Bronchial epithelial cell (primary cell): ENCODE results near the gene MALRD1. TPM values are rescaled to one million over a fixed set of nuclear protein-coding genes. Genes with fewer than 3 reads are reported as not detected.

ENCODE experiments used
- DNase-seq: peaks from one replicate; pipeline ENCODE4 v3.0.0-alpha.2; 2010; ENCODE audit warnings: low read depth
- FAIRE-seq: peaks from 2 replicates; lab custom pipeline; 2011; peaks lifted over from hg19 to GRCh38; lab: Jason Lieb, UNC
- H3K27me3 ChIP-seq: 2 replicates; pipeline ENCODE4 v1.5.1; 2011; ENCODE audit warnings: low read length; ENCODE audit not compliant: control insufficient read depth, insufficient read depth
- H3K36me3 ChIP-seq: 2 replicates; pipeline ENCODE4 v1.5.1; 2011; ENCODE audit warnings: low read length; ENCODE audit not compliant: control insufficient read depth, insufficient read depth
- H3K4me3 ChIP-seq: 2 replicates; pipeline ENCODE4 v1.5.1; 2011; ENCODE audit warnings: mild to moderate bottlenecking, low read depth, low read length, control low read depth
- total RNA-seq: library from RNA; depleted of rRNA; stranded (reverse); fragments of >200 nt; gene quantifications from 2 replicates; pipeline ENCODE4 v1.2.1, GENCODE V29; 2014
- TF ChIP-seq, protein P1 (sequence below): IDR thresholded peaks from 2 replicates; pipeline ENCODE4 v1.5.1; 2011; ENCODE audit warnings: mild to moderate bottlenecking, moderate library complexity, low read length, control low read depth, inconsistent platforms; ENCODE audit not compliant: insufficient read depth, severe bottlenecking

MALRD1 gene
- total RNA-seq, 1 donor from 2014 or later: not detected

DNA sequence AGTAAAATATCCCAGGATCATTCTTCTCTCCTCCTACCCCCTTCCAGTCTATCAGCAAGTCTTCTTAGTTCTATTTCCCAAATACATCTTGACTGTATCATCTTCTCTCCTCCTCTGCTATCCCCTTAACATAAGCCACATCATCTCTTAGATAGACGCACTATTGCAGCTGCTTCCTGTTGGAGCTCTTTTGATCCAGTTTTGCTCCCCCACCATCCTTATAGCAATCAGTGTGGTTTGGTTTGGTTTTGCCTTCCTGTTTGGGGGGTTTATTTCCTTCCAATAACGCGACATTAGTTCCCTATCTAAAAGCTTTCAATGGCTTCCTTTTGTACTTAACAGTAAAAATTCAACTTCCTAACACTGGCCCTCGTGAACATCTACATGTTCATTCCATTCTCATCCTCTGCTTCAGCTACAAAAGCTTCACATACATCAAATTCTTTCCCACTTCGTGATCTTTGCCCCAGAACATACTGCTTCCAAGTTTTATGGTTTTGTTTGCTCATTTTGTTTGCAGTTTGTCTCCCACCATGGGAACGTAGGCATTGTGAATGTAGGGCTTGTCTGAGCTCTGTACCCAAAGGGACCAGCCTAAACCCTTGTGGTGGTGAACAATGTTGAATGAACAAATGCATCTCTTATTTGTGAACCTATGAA, 734.0 kb downstream of the MALRD1 start:
- FAIRE-seq: no peak
- Histone ChIP-seq H3K36me3 (no peaks in the 10 kb centered on the region), H3K4me3 (no peak overlapping the region), H3K27me3 (no peaks in the 10 kb centered on the region)
- no peak for DNase-seq
- TF ChIP-seq, protein P1, sequence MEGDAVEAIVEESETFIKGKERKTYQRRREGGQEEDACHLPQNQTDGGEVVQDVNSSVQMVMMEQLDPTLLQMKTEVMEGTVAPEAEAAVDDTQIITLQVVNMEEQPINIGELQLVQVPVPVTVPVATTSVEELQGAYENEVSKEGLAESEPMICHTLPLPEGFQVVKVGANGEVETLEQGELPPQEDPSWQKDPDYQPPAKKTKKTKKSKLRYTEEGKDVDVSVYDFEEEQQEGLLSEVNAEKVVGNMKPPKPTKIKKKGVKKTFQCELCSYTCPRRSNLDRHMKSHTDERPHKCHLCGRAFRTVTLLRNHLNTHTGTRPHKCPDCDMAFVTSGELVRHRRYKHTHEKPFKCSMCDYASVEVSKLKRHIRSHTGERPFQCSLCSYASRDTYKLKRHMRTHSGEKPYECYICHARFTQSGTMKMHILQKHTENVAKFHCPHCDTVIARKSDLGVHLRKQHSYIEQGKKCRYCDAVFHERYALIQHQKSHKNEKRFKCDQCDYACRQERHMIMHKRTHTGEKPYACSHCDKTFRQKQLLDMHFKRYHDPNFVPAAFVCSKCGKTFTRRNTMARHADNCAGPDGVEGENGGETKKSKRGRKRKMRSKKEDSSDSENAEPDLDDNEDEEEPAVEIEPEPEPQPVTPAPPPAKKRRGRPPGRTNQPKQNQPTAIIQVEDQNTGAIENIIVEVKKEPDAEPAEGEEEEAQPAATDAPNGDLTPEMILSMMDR: no peak

DNA sequence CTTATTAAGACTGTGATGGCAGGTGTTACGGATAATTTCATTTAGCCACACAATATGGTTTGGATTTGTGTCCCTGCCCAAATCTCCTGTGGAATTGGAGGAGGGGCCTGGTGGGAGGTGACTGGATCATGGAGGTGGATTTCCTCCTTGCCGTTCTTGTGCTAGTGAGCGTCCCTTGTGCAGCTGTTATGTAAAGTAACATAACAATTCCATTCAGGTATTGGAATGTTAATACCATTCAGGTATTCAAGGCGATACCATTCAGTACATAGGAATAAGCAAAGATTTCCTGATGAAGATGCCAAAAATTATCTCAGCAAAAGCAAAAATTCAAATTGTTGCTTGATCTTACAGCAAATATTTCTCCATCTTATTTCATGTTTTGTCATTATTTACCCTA, 735.1 kb downstream of the MALRD1 start:
- Histone ChIP-seq H3K27me3 (no peaks in the 10 kb centered on the region), H3K36me3 (no peaks in the 10 kb centered on the region), H3K4me3 (no peak overlapping the region)
- DNase-seq (no peak), FAIRE-seq (no peak)
- TF ChIP-seq, protein P1: no peak
